ENCODE data around the gene MCOLN1. TPM values are rescaled to one million over a fixed set of nuclear protein-coding genes. Genes with fewer than 3 reads are reported as not detected.

The MCOLN1 gene
- total RNA-seq, 1 donor from 2014 or later, result 5.2 TPM

DNA sequence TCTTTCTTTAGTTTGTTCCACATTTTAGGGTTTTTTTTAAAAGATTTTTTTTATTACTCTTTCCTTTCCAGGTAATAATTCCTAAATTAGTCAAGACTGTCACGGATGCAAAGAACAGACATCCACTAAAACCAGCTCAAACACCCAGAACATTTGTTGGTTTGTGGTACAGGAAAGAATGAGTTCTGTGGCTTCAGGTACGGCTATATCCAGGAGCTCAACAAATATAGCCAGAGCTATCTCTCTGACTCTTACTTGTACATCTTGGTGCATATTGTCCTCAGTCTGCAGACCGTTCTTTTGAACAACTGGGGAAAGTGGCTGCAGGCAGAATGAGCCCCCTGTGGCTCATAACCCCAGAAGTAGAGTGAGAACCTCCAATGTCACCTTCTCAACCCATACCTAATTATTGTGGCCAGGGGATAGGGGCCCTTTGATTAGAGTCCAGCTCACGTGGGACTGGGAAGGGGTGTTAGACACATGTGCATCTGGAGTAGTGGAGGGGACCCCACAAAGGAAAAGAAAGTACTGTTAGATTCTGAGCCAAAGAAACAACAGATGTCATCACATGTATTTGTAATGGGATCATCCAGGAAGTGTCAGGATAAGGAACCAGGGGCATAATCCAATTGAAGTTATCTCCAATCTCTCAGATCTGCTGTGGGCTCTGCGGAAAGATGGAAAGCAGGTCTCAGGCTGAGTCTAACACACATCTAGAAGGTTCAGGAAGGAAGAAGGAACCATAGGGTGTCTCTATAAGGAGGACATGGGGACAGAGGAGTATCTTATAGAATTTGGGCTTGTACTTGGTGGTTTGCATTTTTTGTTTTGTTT is 8.4 kb upstream of the MCOLN1 start:
- Histone ChIP-seq H3K4me3 (ENCODE audit: low read length in 3 of 3) (no peak overlapping the region), H3K4me1 (ENCODE audit: control insufficient read depth in 3 of 3, insufficient read depth in 3 of 3, low read length in 3 of 3) (peaks cover 7 to 19% (median 15%) of the 10 kb centered on the region in 3 donors), H3K9ac (ENCODE audit: low read depth in 1 of 3, low read length in 3 of 3) (no peak overlapping the region), H3K36me3 (ENCODE audit: control insufficient read depth in 3 of 3, insufficient read depth in 3 of 3, low read length in 3 of 3) (no peaks in the 10 kb centered on the region), H3K9me3 (ENCODE audit: control insufficient read depth in 3 of 3, low read length in 3 of 3) (no peaks in the 10 kb centered on the region), H3K27ac (ENCODE audit: low read depth, low read length) (no peak overlapping the region), H3K27me3 (ENCODE audit: control insufficient read depth in 3 of 3, insufficient read depth in 3 of 3, low read length in 3 of 3) (peaks cover 0 to 7% (median 0%) of the 10 kb centered on the region in 3 donors)

DNA sequence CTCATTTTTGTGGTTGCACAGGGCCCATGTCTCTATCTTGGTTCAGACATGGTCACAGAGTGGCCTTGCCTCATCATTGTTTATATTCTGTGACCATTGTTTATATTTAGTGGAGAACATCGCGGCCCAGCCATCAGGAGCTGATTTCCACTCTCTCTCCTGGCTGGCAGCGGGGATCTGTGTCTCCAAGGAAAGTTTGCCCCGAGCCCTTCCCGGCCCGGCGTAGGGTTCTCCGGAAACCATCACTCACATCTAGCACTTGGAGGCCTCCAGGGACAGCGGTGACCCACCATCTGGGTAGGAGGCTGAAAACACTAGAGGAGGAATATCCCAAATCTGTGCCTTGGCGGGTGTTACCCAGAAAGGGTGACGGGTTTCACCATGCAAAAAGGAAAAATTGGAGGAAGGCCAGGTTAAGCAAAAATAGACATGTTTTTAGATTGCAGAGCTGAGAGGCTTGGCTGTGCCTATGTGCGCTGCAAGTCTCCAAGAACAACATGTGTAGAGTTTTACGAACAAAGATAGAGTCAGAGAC is 7.2 kb upstream of the MCOLN1 start:
- H3K9me3 ChIP-seq (ENCODE audit: control insufficient read depth in 3 of 3, low read length in 3 of 3), result no peaks in the 10 kb centered on the region
- peak overlapping the region; percentile 72 for H3K27ac ChIP-seq (ENCODE audit: low read depth, low read length)
- peak overlapping the region in 2 of 3 donors; percentile 73 to 79 for H3K4me3 ChIP-seq (ENCODE audit: low read length in 3 of 3)
- peaks cover 7 to 19% (median 15%) of the 10 kb centered on the region in 3 donors for H3K4me1 ChIP-seq (ENCODE audit: control insufficient read depth in 3 of 3, insufficient read depth in 3 of 3, low read length in 3 of 3)
- H3K36me3 ChIP-seq (ENCODE audit: control insufficient read depth in 3 of 3, insufficient read depth in 3 of 3, low read length in 3 of 3), result peaks cover 0 to 4% (median 3%) of the 10 kb centered on the region in 3 donors
- peaks cover 0 to 2% (median 0%) of the 10 kb centered on the region in 3 donors for H3K27me3 ChIP-seq (ENCODE audit: control insufficient read depth in 3 of 3, insufficient read depth in 3 of 3, low read length in 3 of 3)
- peak overlapping the region; percentile 73 to 83 (median 77) for H3K9ac ChIP-seq (ENCODE audit: low read depth in 1 of 3, low read length in 3 of 3)

DNA sequence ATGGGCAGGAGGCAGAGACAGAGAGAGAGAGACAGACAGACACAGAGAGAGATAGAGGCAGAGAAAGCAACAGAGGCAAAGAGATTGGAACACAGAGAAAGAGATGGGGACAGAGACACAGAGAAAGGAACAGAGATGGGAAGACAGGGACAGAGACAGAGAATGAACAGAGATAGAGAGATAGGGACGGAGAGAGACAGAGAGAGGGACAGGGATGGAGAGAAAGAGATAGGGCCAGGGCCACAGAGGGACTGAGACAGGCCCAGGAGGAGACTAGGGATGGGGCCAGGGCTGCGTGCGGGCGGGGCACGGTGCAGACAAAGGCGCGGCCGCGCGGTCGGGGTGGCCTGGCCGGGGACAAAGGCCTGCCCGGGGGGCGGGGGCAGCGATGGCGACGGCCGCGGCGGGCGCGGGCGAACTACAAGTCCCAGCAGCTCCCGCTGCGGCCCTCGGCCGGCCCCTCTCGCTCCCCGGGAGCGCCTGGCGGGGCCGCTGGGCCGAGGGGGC is 6.7 kb upstream of the MCOLN1 start, which contains the start of gene ZNF358:
TSS of gene ZNF358 (plus strand) at position 459 of the 507 bp plus-strand sequence. CDS start 3,140 bp downstream, outside the sequence.
- Histone ChIP-seq H3K36me3 (ENCODE audit: control insufficient read depth in 3 of 3, insufficient read depth in 3 of 3, low read length in 3 of 3) (peaks cover 0 to 4% (median 3%) of the 10 kb centered on the region in 3 donors), H3K9ac (ENCODE audit: low read depth in 1 of 3, low read length in 3 of 3) (peak within 1 kb of the TSS; percentile 92 to 98 (median 94)), H3K4me3 (ENCODE audit: low read length in 3 of 3) (peak within 1 kb of the TSS; percentile 78 to 79 (median 79)), H3K9me3 (ENCODE audit: control insufficient read depth in 3 of 3, low read length in 3 of 3) (no peaks in the 10 kb centered on the region), H3K27me3 (ENCODE audit: control insufficient read depth in 3 of 3, insufficient read depth in 3 of 3, low read length in 3 of 3) (no peaks in the 10 kb centered on the region), H3K4me1 (ENCODE audit: control insufficient read depth in 3 of 3, insufficient read depth in 3 of 3, low read length in 3 of 3) (peaks cover 7 to 19% (median 18%) of the 10 kb centered on the region in 3 donors), H3K27ac (ENCODE audit: low read depth, low read length) (peak within 1 kb of the TSS; percentile 73)

DNA sequence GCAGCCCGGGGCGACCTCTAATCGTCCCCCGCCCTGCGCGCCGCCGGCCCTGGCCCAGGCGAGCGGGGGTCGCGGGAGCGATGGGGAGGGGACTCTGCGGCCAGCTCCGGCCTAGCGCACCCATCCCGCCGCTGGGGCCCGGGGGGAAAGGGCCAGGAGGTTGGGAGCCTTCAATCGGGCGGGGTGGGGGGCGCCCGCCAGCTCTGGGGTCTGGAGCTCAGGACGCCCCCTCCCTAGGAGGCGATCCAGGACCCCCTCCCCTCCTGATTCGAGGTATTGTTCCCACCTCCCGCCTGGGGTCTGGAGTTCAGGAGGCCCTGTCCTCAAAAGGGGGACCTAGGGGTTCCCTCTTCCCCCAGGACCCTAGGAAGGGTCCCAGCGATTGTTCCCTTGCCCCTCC is 6.1 kb upstream of the MCOLN1 start:
- peak overlapping the region; percentile 92 to 98 (median 94) for H3K9ac ChIP-seq (ENCODE audit: low read depth in 1 of 3, low read length in 3 of 3)
- H3K27ac ChIP-seq (ENCODE audit: low read depth, low read length), result peak overlapping the region; percentile 73
- peaks cover 7 to 22% (median 19%) of the 10 kb centered on the region in 3 donors for H3K4me1 ChIP-seq (ENCODE audit: control insufficient read depth in 3 of 3, insufficient read depth in 3 of 3, low read length in 3 of 3)
- no peaks in the 10 kb centered on the region for H3K9me3 ChIP-seq (ENCODE audit: control insufficient read depth in 3 of 3, low read length in 3 of 3)
- peak overlapping the region; percentile 72 to 79 (median 78) for H3K4me3 ChIP-seq (ENCODE audit: low read length in 3 of 3)
- no peaks in the 10 kb centered on the region for H3K27me3 ChIP-seq (ENCODE audit: control insufficient read depth in 3 of 3, insufficient read depth in 3 of 3, low read length in 3 of 3)
- peaks cover 0 to 4% (median 3%) of the 10 kb centered on the region in 3 donors for H3K36me3 ChIP-seq (ENCODE audit: control insufficient read depth in 3 of 3, insufficient read depth in 3 of 3, low read length in 3 of 3)

DNA sequence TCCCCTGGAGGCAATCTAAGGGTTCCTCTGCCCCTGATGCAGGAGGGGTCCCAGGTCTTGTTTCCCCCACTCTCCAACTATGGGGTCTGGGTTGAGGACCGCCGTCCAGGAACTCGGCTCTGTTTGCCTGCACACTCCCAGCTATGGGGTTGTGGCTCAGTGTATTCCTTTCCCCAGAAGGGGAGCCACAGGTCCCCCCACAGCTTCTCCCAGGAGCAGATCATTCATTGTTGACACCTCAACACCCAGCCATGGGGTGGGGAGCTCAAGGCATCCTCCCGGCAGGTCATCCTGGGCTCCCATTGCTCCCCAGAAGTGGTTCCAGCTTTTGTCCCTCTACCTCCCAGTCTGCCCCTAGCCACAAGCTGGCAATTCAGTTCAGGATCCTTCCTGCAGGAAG is 5.5 kb upstream of the MCOLN1 start:
- Histone ChIP-seq H3K9me3 (ENCODE audit: control insufficient read depth in 3 of 3, low read length in 3 of 3) (no peaks in the 10 kb centered on the region), H3K4me1 (ENCODE audit: control insufficient read depth in 3 of 3, insufficient read depth in 3 of 3, low read length in 3 of 3) (peaks cover 11 to 26% (median 22%) of the 10 kb centered on the region in 3 donors), H3K4me3 (ENCODE audit: low read length in 3 of 3) (peak overlapping the region; percentile 72 to 79 (median 78)), H3K36me3 (ENCODE audit: control insufficient read depth in 3 of 3, insufficient read depth in 3 of 3, low read length in 3 of 3) (peaks cover 0 to 4% (median 3%) of the 10 kb centered on the region in 3 donors), H3K27me3 (ENCODE audit: control insufficient read depth in 3 of 3, insufficient read depth in 3 of 3, low read length in 3 of 3) (no peaks in the 10 kb centered on the region), H3K27ac (ENCODE audit: low read depth, low read length) (peak overlapping the region; percentile 73), H3K9ac (ENCODE audit: low read depth in 1 of 3, low read length in 3 of 3) (peak overlapping the region; percentile 92 to 98 (median 94))

DNA sequence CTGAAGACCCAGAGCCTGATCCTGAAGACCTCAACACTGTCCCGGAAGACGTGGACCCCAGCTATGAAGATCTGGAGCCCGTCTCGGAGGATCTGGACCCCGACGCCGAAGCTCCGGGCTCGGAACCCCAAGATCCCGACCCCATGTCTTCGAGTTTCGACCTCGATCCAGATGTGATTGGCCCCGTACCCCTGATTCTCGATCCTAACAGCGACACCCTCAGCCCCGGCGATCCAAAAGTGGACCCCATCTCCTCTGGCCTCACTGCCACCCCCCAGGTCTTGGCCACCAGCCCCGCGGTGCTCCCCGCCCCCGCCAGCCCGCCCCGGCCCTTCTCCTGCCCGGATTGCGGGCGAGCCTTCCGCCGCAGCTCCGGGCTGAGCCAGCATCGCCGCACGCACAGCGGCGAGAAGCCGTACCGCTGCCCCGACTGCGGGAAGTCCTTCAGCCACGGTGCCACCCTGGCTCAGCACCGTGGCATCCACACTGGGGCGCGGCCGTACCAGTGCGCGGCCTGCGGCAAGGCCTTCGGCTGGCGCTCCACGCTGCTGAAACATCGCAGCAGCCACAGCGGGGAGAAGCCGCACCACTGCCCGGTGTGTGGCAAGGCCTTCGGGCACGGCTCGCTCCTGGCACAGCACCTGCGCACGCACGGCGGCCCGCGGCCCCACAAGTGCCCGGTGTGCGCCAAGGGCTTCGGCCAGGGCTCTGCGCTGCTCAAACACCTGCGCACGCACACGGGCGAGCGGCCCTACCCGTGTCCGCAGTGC is 2.9 kb upstream of the MCOLN1 start:
- no peak overlapping the region for H3K4me3 ChIP-seq (ENCODE audit: low read length in 3 of 3)
- peaks cover 23 to 40% (median 40%) of the 10 kb centered on the region in 3 donors for H3K4me1 ChIP-seq (ENCODE audit: control insufficient read depth in 3 of 3, insufficient read depth in 3 of 3, low read length in 3 of 3)
- H3K27ac ChIP-seq (ENCODE audit: low read depth, low read length), result no peak overlapping the region
- H3K36me3 ChIP-seq (ENCODE audit: control insufficient read depth in 3 of 3, insufficient read depth in 3 of 3, low read length in 3 of 3), result peaks cover 0 to 8% (median 6%) of the 10 kb centered on the region in 3 donors
- H3K9ac ChIP-seq (ENCODE audit: low read depth in 1 of 3, low read length in 3 of 3), result no peak overlapping the region
- H3K9me3 ChIP-seq (ENCODE audit: control insufficient read depth in 3 of 3, low read length in 3 of 3), result no peaks in the 10 kb centered on the region
- H3K27me3 ChIP-seq (ENCODE audit: control insufficient read depth in 3 of 3, insufficient read depth in 3 of 3, low read length in 3 of 3), result no peaks in the 10 kb centered on the region

DNA sequence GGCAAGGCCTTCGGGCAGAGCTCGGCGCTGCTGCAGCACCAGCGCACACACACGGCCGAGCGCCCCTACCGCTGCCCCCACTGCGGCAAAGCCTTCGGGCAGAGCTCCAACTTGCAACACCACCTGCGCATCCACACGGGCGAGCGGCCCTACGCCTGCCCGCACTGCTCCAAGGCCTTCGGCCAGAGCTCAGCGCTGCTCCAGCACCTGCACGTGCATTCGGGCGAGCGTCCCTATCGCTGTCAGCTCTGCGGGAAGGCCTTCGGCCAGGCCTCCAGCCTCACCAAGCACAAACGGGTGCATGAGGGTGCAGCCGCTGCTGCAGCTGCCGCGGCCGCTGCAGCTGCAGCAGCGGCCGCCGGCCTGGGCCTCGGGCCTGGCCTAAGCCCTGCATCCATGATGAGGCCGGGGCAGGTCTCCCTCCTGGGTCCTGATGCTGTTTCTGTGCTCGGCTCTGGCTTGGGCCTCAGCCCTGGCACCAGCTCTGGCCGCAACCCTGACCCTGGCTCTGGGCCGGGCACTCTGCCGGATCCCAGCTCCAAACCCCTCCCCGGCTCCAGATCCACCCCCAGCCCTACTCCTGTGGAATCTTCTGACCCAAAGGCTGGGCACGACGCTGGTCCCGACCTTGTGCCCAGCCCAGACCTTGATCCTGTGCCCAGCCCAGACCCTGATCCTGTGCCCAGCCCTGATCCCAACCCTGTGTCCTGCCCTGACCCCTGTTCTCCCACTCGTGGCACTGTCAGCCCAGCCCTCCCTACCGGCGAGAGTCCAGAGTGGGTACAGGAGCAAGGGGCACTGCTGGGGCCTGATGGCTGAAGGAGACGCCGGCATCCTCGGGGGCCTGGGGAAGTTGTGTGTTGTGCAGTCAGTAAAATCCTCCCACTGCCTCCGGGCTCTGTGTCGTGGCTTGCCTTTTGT is 2.0 kb upstream of the MCOLN1 start:
- Histone ChIP-seq H3K27me3 (ENCODE audit: control insufficient read depth in 3 of 3, insufficient read depth in 3 of 3, low read length in 3 of 3) (no peaks in the 10 kb centered on the region), H3K27ac (ENCODE audit: low read depth, low read length) (no peak overlapping the region), H3K4me1 (ENCODE audit: control insufficient read depth in 3 of 3, insufficient read depth in 3 of 3, low read length in 3 of 3) (peaks cover 23 to 40% (median 38%) of the 10 kb centered on the region in 3 donors)

DNA sequence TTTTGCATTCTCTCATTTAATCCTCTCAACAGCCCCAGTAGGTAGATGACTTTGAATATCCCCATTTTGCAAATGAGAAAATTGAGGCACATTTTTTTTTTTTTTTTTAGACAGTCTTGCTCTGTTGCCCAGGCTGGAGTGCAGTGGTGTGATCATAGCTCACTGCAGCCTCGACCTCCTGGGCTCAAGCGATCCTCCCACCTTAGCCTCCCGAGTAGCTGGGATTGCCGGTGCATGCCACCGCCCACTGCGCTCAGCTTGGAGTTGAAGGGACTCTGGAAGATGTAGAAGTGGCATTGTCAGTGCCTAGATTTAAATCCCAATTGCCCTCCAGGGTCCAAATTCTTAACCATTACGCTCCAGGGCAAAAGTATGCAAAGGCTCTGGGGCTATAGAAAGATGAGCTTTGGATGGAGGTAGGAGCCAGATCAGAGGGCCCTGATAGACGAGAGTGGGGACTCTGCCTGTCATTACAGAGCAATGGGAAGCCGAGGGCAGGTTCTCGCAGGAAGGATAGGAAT is 813 bp upstream of the MCOLN1 start:
- Histone ChIP-seq H3K9me3 (ENCODE audit: control insufficient read depth in 3 of 3, low read length in 3 of 3) (no peaks in the 10 kb centered on the region), H3K4me3 (ENCODE audit: low read length in 3 of 3) (peak overlapping the region; percentile 72 to 87 (median 81)), H3K27ac (ENCODE audit: low read depth, low read length) (peak overlapping the region; percentile 29)

More for the DNA sequence above, 2.0 kb upstream of the MCOLN1 start:
- Histone ChIP-seq H3K9me3 (ENCODE audit: control insufficient read depth in 3 of 3, low read length in 3 of 3) (no peaks in the 10 kb centered on the region), H3K36me3 (ENCODE audit: control insufficient read depth in 3 of 3, insufficient read depth in 3 of 3, low read length in 3 of 3) (peaks cover 2 to 11% (median 10%) of the 10 kb centered on the region in 3 donors), H3K4me3 (ENCODE audit: low read length in 3 of 3) (no peak overlapping the region), H3K9ac (ENCODE audit: low read depth in 1 of 3, low read length in 3 of 3) (no peak overlapping the region)

More for the DNA sequence above, 813 bp upstream of the MCOLN1 start:
- H3K9ac ChIP-seq (ENCODE audit: low read depth in 1 of 3, low read length in 3 of 3), result peak overlapping the region; percentile 60 to 83 (median 82)
- peaks cover 21 to 34% (median 32%) of the 10 kb centered on the region in 3 donors for H3K4me1 ChIP-seq (ENCODE audit: control insufficient read depth in 3 of 3, insufficient read depth in 3 of 3, low read length in 3 of 3)
- H3K36me3 ChIP-seq (ENCODE audit: control insufficient read depth in 3 of 3, insufficient read depth in 3 of 3, low read length in 3 of 3), result peaks cover 14 to 18% (median 17%) of the 10 kb centered on the region in 3 donors
- H3K27me3 ChIP-seq (ENCODE audit: control insufficient read depth in 3 of 3, insufficient read depth in 3 of 3, low read length in 3 of 3), result no peaks in the 10 kb centered on the region
